Neural progenitor cell (in vitro differentiated cells): ENCODE measurements around the gene GNAI1.

Source experiments
- EZH2 ChIP-seq: fragments of 200-600 bp; sonication (generic); IDR thresholded peaks from 2 replicates; pipeline ENCODE4 v1.6.1; 2017; ENCODE audit warnings: antibody characterized with exemption, mild to moderate bottlenecking, moderate library complexity
- EZH2phosphoT487 ChIP-seq: fragments of 200-600 bp; sonication (generic); IDR thresholded peaks from 2 replicates; pipeline ENCODE4 v1.6.1; 2017; ENCODE audit warnings: antibody characterized with exemption
- TF ChIP-seq, protein P1 (sequence below): fragments of 200-600 bp; sonication (generic); IDR thresholded peaks from 2 replicates; pipeline ENCODE4 v1.5.1; 2017; ENCODE audit warnings: antibody characterized with exemption, mild to moderate bottlenecking

- no peak for TF ChIP-seq EZH2
- no peak for TF ChIP-seq EZH2phosphoT487
- TF ChIP-seq, protein P1, sequence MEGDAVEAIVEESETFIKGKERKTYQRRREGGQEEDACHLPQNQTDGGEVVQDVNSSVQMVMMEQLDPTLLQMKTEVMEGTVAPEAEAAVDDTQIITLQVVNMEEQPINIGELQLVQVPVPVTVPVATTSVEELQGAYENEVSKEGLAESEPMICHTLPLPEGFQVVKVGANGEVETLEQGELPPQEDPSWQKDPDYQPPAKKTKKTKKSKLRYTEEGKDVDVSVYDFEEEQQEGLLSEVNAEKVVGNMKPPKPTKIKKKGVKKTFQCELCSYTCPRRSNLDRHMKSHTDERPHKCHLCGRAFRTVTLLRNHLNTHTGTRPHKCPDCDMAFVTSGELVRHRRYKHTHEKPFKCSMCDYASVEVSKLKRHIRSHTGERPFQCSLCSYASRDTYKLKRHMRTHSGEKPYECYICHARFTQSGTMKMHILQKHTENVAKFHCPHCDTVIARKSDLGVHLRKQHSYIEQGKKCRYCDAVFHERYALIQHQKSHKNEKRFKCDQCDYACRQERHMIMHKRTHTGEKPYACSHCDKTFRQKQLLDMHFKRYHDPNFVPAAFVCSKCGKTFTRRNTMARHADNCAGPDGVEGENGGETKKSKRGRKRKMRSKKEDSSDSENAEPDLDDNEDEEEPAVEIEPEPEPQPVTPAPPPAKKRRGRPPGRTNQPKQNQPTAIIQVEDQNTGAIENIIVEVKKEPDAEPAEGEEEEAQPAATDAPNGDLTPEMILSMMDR: no peak
These were observed 113.3 kb downstream of the GNAI1 start for GRCh38 chr7:80247891-80248290.
